NCI-H2196 (cell line): ENCODE measurements around the gene OR12D2.
"Not testable (repeated sequence)": the region's sequence is repeated elsewhere in the genome, so short reads cannot be mapped to it uniquely, and the experiment has no call there.

Experiments
- DNase-seq: peaks from one replicate; lab custom pipeline; 2025; ENCODE audit not compliant: unreplicated experiment; lab: John Stamatoyannopoulos, UW

The OR12D2 gene, protein sequence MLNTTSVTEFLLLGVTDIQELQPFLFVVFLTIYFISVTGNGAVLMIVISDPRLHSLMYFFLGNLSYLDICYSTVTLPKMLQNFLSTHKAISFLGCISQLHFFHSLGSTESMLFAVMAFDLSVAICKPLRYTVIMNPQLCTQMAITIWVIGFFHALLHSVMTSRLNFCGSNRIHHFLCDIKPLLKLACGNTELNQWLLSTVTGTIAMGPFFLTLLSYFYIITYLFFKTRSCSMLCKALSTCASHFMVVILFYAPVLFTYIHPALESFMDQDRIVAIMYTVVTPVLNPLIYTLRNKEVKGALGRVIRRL

DNA sequence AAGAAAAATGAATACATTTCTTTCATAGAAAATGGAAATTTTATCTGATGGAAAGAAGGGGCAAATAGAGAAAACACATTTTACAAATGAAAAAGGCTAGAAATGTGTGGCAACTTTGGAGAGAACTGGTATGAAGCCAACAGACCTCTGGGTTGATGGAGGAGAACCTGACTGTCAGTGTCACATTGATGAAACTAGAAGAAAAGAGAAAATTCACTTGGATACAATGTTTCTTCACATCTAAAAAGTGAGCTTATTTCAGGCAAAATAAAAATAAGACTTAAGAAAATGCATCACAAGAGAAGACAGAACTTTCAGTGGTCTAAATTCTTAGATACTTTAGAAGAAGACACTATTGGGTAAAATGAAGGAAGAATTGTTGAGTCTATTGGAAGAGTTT lies at the start of gene OR12D2:
OR12D2 (plus strand) TSS at position 301 of the 400 bp plus-strand sequence. CDS start 1,069 bp downstream, outside the sequence.
- no peak for DNase-seq

DNA sequence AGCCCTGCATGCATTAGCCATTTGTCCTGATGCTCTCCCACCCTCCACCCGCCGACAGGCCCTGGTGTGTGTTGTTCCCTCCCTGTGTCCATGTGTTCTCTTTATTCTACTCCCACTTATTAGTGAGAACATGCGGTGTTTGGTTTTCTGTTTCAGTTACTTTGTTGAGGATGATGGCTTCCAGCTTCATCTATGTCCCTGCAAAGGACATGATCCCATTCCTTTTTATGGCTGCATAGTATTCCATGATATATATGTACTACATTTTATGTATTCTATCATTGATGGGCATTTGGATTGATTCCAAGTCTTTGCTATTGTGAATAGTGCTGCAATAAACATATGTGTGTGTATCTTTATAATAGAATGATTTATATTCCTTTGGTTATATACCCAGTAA lies 46.1 kb upstream of the OR12D2 start:
- not testable (repeated sequence) for DNase-seq

DNA sequence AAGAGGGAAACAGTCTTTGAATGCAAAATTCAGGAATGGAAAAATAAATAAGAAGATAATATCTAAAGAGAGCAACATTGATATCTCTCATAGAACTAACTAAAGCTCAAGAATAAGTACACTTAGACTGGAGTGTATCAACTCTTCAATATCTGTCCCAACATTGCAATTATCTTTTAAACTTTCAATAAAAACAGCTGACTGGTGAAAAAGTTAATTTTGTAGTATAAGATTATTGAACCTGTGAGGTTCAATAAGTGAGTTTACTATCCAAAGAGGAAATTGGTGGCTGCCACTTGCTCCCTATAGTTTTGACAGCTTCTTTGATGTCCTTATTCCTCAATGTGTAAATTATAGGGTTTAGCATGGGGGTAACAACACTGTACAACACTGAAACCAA lies 40.5 kb upstream of the OR12D2 start:
- no peak for DNase-seq

DNA sequence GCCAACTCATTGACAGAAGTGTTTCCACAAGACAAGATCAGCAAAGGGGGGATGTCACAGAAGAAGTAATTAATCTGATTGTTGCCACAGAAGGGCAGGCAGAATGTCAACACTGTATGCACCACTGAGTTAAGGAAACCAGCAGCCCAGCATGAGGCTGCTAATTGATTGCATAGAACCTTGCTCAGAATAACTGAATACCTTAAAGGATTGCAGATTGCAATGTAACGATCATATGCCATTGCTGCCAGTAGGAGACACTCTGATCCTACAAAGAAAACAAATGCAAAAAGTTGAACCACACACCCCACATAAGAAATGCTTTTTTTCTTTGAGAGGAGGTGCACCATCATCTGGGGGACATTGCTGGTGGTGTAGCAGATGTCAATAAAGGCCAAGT lies 39.8 kb upstream of the OR12D2 start:
- no peak for DNase-seq

DNA sequence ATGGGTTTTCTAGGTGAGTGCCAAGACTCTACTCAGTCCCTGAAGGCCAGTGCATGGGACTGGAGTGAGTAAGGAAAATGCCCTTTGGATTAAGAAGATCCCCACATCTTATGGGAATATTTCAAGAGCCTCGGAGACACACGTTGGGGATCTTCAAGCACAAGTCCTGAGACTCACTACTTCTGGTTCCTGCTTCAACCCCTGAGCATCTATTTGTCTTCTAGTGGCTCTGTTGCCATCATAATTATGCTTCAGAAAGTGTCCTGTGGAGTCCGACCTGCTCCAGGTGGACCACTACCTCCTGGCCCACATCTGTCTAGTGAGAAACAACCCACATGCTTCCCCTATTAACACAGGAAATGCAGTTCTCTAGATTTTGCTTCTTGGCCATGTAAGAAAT lies 26.7 kb upstream of the OR12D2 start, which contains the start of gene OR5V1:
OR5V1 (minus strand) TSS at position 101 of the 400 bp plus-strand sequence. CDS start 12,670 bp downstream, outside the sequence.
- DNase-seq: no peak

DNA sequence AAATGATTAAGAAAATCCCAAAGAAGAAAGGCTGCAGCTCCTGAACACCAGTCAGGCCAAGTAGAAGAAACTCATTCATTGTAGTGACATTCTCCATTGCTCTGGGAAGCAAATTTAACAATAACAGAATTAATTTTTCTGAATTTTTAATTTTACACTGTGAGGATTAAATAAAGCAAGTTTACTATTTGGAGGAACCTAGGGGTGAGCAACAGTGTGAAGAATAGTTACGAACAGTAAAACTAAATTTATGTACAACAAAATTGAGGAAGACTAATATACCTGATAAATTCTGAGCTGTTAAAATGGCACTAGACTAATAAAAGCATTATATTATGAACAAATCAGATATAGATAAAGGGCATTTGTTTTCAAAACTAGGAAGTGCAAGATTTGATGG lies 20.2 kb upstream of the OR12D2 start, which contains the start of gene OR12D3:
OR12D3 (minus strand) TSS at position 101 of the 400 bp plus-strand sequence; CDS start at position 97, 4 bp downstream.
- no peak for DNase-seq

DNA sequence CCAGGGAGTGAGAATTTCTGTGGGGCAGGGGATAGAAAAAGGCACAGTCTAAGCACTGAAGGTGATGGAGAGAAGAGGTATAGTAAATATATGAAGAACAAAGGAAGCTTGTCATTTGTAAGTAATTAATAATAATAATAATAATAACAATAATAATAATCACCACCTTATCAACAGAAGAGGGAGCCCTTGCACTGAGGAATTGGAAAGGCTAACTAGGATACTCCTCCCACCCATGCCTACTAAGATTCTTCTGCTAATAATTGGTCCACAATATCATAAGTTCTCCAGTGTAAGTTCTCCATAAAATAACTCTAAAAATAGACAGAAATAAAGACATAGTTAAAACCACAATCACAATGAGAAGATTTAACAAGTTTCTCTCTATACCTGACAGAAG lies 19.4 kb upstream of the OR12D2 start:
- no peak for DNase-seq

DNA sequence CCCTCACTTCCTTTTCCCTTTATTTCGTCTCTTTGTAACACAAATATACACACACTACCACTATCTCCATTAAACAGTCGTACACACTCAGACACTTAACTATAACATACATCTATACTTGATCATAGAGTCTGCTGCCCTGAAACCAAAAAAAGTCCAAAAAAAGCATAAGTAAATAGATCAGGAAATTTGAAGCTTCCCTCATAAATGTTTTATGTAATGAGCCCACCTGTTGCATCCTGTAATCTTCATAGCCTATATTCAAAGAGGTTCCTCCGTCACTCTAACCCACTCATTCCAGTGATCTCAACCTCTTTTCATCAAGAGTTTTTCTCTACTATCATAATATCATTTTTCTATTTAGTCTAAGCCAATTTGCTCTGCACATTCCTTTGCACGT lies 6.9 kb upstream of the OR12D2 start:
- no peak for DNase-seq

DNA sequence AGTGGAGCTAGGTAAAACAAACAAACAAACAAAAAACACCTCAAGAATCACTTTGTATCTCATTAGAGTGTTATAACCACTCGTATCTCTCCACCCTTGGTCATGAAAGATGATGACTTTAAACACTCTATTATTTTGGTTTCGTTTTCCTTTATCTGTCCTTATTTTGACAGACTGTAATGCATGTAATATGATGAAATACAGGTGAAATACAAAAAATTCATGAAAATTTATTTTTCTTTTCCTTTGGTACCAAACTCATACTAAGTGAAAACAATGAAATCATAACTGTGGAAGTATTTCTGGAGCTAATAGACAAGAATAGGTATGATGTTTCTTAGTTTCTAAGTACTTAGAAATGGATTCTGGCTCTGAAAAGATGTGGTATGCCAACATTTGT lies 4.1 kb downstream of the OR12D2 start:
- no peak for DNase-seq

DNA sequence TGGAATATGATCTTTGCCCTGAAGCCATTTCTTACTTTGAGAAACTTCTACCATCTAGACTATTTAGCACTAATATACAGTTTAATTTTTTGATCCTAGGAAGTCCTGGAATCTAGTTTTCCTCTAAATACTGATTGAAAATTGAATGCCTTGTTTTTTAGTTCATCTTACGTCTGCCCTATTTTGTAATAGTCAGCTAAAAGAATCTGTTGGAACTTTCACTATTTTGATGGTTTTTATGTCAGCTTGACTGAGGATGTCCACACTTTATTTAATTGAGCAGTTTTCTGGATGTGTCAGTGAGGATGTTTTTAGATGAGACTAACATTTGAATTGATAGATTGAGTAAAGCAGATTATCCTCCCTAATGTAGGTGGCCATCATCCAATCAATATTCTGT lies 8.4 kb downstream of the OR12D2 start:
- DNase-seq: no peak

DNA sequence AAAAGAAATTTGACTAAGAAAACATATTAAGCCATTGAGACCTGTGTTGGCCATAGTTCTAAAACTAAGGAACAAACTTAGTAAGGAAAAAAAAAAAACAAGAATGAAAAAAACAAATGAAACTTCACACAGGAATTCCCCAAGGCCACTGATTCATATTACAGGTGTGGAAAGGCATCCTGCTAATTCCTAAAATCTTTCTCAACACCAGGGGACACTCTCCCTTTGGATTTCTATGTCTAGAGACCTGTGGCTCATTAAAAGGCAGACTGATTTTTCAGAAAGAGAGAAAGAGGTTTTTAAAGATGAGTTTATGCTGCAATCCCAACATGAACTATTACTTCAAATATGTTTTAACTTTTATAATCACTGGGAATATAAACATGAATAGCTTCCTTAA lies 19.2 kb downstream of the OR12D2 start, which contains the start of gene OR12D1:
OR12D1 (plus strand) TSS at position 341 of the 400 bp plus-strand sequence.
- DNase-seq: no peak

DNA sequence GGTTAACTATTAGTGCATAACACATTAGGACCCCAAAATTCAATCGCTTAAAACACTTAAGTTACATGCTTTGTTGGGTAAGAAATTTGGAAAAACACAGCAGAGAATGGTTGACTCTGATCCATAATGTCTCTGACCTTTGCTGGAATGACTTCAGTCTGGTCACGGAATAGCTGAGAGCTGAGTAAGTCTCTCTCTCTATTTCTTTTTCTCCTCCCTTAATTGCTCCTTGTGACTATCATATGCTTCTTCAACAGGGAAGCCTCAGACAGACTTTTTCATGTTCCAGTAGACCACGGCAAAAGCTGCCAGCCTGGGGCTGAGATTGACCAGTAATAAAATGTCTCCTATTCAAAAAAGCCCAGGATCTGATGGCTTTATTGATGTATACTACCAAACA lies 24.1 kb downstream of the OR12D2 start:
- DNase-seq: no peak

DNA sequence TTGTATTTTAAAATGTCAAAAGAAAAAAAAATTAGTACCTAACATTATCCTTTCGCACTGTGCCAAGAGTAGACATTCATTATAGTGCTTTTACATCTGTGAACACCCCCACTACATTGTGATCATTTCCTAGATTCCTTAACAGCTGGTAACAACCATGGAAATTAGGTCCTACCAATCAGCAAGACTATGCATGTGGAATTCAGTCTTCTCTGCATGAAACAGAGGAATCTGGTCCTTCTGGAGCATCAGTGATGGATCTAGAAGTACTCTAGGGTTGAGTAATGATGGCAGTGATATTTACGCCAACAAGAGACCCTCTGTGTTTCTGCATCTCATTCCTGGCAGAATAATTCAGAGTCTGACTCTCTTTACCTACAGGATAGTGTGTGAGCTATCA lies 28.7 kb downstream of the OR12D2 start:
- DNase-seq: no peak

DNA sequence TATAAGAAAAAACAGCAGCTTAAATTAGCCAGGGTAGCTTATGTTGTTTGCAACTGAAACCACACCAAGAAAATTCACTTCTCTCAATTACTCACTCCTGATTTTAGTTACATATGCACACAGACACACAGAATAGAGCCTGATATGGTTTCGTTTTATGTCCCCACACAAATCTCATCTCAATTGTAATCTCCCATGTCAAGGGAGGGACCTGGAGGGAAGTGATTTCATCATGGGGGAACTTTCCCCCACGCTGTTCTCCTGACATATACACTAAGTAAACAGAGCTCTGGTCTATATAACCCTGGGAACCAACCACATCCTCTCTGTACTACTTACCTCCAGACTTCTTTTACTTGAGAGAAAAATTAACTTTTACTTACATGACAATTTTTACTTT lies 29.1 kb downstream of the OR12D2 start:
- no peak for DNase-seq

DNA sequence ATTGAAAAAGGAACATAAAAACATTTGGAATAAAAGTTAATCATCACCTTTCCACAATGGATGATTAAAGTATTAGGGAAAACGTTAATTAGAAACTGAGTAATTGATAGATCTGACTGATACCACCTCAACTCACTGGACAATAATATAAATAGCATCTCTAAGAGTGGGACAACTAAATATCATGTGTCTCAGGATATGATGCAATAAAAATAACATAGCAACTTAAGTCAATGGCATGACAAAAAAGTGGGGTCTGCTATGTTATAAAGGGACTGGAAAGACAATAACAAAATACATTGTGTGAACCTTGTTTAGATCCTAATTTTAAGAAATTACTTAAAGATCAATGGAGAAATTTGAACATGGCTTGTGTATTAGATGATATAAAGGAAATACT lies 29.6 kb downstream of the OR12D2 start:
- DNase-seq: no peak

DNA sequence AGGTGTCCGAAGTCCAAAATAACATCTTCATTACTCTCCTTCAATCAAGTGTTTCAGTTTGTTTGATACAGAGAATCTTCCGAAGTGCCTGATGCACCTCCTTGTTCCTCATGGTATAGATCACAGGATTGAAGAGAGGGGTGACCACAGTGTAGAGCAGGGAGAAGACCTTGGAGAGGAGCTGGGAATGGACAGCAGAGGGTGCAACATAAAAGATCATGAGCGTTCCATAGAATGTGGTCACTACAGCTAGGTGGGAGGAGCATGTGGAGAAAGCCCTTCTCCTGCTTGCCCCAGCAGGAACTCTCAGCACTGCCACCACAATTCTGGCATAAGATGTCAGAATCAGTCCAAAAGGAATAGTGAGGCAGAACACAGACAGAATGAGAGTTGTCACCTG lies 31.2 kb downstream of the OR12D2 start:
- no peak for DNase-seq

DNA sequence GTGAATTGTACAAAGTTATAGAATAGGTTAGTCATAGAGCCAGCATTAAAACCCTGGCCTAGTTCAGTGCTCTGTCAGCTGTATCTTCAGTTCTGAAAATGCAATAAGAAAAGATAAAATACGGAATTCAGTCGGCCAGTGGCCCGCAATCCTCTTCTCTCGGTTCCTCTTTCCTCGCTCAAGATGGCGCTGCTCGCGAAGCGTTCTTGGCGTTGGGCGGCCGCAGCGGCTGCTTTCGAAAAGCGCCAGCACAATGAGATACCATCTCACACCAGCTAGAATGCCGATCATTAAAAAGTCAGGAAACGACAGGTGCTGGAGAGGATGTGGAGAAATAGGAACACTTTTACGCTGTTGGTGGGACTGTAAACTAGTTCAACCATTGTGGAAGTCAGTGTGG lies 41.3 kb downstream of the OR12D2 start:
- not testable (repeated sequence) for DNase-seq

DNA sequence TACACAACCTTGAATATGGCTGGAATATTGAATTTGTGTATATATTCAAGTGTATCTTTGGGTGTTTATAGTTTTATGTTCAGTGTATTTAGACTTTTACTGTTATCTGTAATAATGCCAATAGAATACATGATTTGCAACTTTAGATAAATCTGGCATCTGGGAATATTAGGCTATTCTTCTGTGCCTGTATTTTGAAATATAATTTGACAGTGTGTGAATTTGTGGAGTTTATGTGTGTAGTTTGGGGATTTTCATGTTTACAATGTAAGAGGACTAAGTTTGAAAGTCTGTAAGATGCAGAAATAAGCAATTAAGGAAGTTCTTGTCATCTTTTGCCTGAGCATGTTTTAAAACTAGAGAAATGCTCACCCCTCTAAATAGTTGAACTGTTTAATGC lies 43.6 kb downstream of the OR12D2 start, which contains the start of gene OR10C1:
OR10C1 (plus strand) TSS at position 301 of the 400 bp plus-strand sequence. CDS start 710 bp downstream, outside the sequence.
- no peak for DNase-seq

DNA sequence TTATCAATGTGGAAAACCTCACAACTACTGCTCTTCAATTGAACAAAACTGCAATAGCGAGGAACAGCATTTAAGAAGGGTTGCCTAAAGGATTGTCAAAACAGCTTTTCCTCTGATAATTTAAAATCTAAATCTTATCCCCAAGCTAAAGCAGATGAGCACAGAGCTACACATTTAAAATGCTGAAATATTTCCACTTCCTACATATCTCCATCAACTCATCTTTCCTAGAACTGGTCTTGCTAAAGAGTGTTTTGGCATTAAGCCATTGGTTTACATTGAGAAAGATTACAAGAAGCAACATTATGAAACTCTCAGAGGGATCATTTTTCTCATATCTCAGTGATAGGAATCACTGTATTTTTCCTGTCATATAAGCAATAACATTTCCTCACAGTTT lies 47.3 kb downstream of the OR12D2 start:
- DNase-seq: no peak

DNA sequence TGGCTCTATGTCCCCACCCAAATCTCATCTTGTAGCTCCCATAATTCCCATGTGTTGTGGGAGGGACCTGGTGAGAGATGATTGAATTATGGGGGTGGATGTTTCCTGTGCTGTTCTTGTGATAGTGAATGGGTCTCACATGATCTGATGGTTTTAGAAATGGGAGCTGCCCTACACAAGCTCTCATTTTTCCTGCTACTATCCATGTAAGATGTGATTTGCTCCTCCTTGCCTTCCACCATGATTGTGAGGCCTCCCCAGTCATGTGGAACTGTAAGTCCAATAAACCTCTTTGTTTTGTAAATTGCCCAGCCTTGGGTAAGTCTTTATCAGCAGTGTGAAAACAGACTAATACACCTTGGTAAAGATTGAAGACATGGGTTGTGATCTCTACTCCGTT lies 48.6 kb downstream of the OR12D2 start:
- not testable (repeated sequence) for DNase-seq
